Stimulated activated CD4-positive, alpha-beta T cell treated with anti-CD3 and anti-CD28 coated beads, Interleukin-4, amount 100 ng/mL, for 48 hours (primary cell): ENCODE data around the gene BLACAT1.
"Not testable (repeated sequence)": the region's sequence is repeated elsewhere in the genome, so short reads cannot be mapped to it uniquely, and the experiment has no call there.

Experiments
- DNase-seq, 2 donors: peaks; one replicate each; pipeline ENCODE4 v3.0.0-alpha.2; 2020; ENCODE audit warnings: low read depth in 2 of 2

The BLACAT1 gene

GRCh38 chr1:205441716-205442050 lies 14.2 kb downstream of the BLACAT1 start:
- DNase-seq, result no peak

- DNase-seq, result no peak
Observed at GRCh38 chr1:205441318-205441633, 14.6 kb downstream of the BLACAT1 start.

GRCh38 chr1:205440476-205441317 lies 15.1 kb downstream of the BLACAT1 start:
- DNase-seq, result peak; percentile 42 to 62

GRCh38 chr1:205440121-205440475 lies 15.7 kb downstream of the BLACAT1 start:
- DNase-seq, result no peak

- DNase-seq, result no peak
Observed at GRCh38 chr1:205438213-205439158, 17.4 kb downstream of the BLACAT1 start.

- DNase-seq, result no peak
Observed at GRCh38 chr1:205437570-205437969, 18.3 kb downstream of the BLACAT1 start.

GRCh38 chr1:205436776-205437410 lies 19.0 kb downstream of the BLACAT1 start:
- no peak for DNase-seq

GRCh38 chr1:205435578-205436573 lies 20.0 kb downstream of the BLACAT1 start:
- DNase-seq, result no peak

- no peak for DNase-seq
Observed at GRCh38 chr1:205434738-205435137, 21.1 kb downstream of the BLACAT1 start.

GRCh38 chr1:205432692-205433091 lies 23.2 kb downstream of the BLACAT1 start:
- DNase-seq, result not testable (repeated sequence)

- no peak for DNase-seq
Observed at GRCh38 chr1:205432116-205432515, 23.7 kb downstream of the BLACAT1 start.

- DNase-seq, result peak; percentile 30 to 47
Observed at GRCh38 chr1:205430696-205431305, 25.0 kb downstream of the BLACAT1 start.

GRCh38 chr1:205429762-205430695 lies 25.8 kb downstream of the BLACAT1 start:
- DNase-seq, result no peak

GRCh38 chr1:205424901-205425600 lies 30.8 kb downstream of the BLACAT1 start:
- no peak for DNase-seq

GRCh38 chr1:205423814-205424399 lies 31.9 kb downstream of the BLACAT1 start:
- DNase-seq, result no peak

- no peak for DNase-seq
Observed at GRCh38 chr1:205422993-205423642, 32.7 kb downstream of the BLACAT1 start.

GRCh38 chr1:205421798-205422197 lies 34.0 kb downstream of the BLACAT1 start, which contains the start of gene LEMD1:
LEMD1 (minus strand) TSS chr1:205422056; CDS start chr1:205420536, 1,520 bp downstream.
- no peak for DNase-seq

- DNase-seq, result no peak
Observed at GRCh38 chr1:205420938-205421337, 34.9 kb downstream of the BLACAT1 start.
